ENCODE measurements around the gene TSPAN3.

DNA sequence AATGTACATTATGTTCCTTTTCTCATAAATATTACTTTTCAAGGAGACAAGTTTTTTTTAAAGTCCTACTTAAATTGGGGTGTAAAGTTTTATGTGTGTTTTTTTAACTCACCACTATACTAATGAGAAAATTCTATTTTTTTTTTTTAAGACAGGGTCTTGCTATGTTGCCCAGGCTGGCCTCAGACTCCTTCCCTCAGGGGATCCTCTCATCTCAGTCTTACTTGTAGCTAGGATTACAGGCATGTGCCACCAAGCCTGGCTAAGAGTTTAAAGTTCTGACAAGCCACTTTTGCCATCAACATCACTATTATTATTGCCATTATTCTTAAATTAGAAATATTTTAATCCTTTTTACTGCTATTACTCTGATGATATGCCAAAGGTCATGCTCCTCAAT lies 7.7 kb downstream of the TSPAN3 start:
- TF ChIP-seq, protein P1, sequence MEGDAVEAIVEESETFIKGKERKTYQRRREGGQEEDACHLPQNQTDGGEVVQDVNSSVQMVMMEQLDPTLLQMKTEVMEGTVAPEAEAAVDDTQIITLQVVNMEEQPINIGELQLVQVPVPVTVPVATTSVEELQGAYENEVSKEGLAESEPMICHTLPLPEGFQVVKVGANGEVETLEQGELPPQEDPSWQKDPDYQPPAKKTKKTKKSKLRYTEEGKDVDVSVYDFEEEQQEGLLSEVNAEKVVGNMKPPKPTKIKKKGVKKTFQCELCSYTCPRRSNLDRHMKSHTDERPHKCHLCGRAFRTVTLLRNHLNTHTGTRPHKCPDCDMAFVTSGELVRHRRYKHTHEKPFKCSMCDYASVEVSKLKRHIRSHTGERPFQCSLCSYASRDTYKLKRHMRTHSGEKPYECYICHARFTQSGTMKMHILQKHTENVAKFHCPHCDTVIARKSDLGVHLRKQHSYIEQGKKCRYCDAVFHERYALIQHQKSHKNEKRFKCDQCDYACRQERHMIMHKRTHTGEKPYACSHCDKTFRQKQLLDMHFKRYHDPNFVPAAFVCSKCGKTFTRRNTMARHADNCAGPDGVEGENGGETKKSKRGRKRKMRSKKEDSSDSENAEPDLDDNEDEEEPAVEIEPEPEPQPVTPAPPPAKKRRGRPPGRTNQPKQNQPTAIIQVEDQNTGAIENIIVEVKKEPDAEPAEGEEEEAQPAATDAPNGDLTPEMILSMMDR (IDR thresholded peaks at IDR 0.05) = no peak
- no peak for TF ChIP-seq EZH2 (IDR thresholded peaks at IDR 0.05; ENCODE audit: borderline replicate concordance, insufficient read depth, low read depth, low read length, poor library complexity, severe bottlenecking)

All from B cell (primary cell).